ENCODE measurements around the gene OR5M3.

Gene OR5M3

DNA sequence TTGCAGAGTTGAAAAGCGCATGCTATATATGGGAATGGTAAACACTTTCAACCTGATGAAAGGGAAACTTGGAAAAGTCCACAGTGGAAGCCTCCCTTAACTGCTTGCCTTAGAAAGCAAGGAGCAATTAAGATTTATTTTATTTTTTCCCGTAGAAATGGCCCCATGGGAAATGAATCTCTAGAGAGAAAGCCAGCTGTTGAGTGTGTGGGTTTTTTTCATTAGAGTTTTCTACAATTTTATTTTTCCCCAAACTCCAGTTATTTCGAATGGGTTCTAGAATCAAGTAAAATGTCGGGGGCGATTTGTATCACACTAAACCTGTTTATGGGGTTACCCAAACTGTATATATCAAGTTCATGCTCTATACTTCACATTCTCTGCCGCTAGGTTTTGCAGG lies at the start of gene OR5M3:
Gene OR5M3, minus strand, starts transcription at position 101 of the 400 bp plus-strand sequence. CDS start 2,855 bp downstream, outside the sequence.
- Mint-ChIP-seq H3K9me3 (peaks cover 4% of the 10 kb centered on the region), H3K36me3 (ENCODE audit: low read depth) (no peaks in the 10 kb centered on the region), H3K27ac (no peak within 1 kb of the TSS), H3K27me3 (no peaks in the 10 kb centered on the region), H3K4me1 (ENCODE audit: low read depth) (no peaks in the 10 kb centered on the region), H3K4me3 (no peak within 1 kb of the TSS)

DNA sequence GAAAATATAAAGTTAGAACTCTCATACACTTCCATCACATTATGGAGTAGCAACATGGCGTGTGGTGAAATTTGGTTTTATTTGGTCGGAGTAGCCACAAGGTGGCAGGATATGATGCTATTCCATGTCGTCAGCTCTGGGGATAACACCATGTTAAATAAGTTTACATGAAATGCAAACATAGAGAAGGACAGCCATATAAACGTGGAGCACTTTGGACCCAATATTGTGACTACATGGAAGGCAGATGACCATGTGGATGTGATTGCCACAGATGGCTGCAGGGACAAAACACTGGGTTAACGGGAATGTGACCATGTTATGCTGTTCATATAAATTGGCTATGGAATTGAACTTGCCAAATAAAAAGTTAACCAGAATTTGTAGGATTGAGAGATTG lies 48.9 kb upstream of the OR5M3 start:
- H3K9me3 Mint-ChIP-seq = peaks cover 11% of the 10 kb centered on the region
- H3K4me3 Mint-ChIP-seq = no peak overlapping the region
- H3K36me3 Mint-ChIP-seq (ENCODE audit: low read depth) = no peaks in the 10 kb centered on the region
- no peaks in the 10 kb centered on the region for H3K4me1 Mint-ChIP-seq (ENCODE audit: low read depth)
- H3K27ac Mint-ChIP-seq = no peak overlapping the region
- no peaks in the 10 kb centered on the region for H3K27me3 Mint-ChIP-seq

DNA sequence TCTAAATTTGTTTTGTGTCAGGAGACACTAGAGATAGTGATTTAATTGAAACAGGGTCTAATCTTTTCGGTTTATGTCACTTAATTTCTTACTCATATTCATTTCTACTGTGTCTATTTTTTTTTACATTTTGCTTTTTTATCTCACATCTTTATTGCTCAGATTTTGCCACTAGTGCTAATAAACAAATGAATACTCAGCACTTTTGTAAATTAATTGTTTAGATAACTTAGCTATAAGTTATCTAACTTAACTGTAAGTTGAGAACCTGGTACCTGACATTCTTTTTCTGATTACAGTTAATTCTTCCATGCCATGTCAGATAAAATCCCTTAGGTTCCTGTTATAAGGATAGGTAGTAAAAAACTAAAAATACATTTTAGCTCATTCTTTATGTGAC lies 40.1 kb upstream of the OR5M3 start:
- Mint-ChIP-seq H3K36me3 (ENCODE audit: low read depth) (no peaks in the 10 kb centered on the region), H3K27ac (no peak overlapping the region), H3K4me3 (no peak overlapping the region), H3K27me3 (no peaks in the 10 kb centered on the region), H3K4me1 (ENCODE audit: low read depth) (no peaks in the 10 kb centered on the region), H3K9me3 (peaks cover 8% of the 10 kb centered on the region)

DNA sequence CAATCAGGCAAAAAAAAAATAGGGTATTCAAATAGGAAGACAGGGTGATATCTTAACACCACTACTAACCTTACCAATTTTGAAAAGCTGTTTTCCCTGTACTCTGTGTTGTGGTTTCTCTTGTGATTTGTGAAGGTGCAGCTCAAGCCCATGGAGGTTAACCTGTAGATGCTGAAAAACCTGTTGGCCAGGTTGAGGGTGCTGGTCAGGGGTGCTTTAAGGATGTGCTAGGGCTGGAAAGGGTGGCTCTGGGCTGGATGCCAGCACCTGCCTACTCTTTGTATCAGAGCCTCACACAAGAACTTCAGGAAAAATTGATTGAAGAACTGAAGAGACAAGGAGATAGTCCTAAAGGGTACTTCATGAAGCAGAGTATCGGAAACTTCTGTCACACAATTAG lies 36.3 kb upstream of the OR5M3 start:
- Mint-ChIP-seq H3K27me3 (no peaks in the 10 kb centered on the region), H3K27ac (no peak overlapping the region), H3K4me3 (no peak overlapping the region), H3K36me3 (ENCODE audit: low read depth) (no peaks in the 10 kb centered on the region), H3K9me3 (peaks cover 5% of the 10 kb centered on the region), H3K4me1 (ENCODE audit: low read depth) (no peaks in the 10 kb centered on the region)

DNA sequence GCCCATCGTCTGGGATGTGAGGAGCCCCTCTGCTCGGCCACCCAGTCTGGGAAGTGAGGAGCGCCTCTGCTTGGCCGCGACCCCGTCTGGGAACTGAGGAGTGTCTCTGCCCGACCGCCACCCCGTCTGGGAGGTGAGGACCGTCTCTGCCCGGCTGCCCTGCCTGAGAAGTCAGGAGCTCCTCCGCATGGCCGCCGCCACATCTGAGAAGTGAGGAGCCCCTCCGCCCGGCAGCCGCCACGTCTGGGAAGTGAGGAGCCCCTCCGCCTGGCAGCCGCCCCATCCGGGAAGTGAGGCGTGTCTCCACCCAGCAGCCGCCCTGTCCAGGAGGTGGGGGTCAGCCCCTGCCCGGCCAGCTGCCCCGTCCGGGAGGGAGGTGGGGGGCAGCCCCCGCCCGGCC lies 23.9 kb upstream of the OR5M3 start:
- Mint-ChIP-seq H3K36me3 (ENCODE audit: low read depth) (no peaks in the 10 kb centered on the region), H3K27me3 (no peaks in the 10 kb centered on the region), H3K9me3 (peaks cover 5% of the 10 kb centered on the region)

DNA sequence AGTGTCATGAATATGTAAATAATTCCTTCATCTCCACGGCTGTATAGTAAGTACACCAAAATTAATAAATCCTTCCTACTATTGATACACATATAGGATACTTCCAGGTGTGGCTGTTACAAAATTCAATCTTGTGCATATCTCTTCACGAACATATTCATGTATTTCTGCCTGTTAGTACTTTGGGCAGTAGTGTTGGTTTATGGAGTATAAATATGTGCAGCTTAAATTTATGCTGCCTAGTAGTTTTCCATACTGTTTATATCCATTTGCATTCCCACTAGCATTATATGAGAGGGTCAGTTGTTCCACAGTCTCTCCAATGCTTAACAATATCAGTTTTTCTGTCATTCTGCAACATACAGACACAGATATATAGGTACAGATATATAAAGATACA lies 22.0 kb upstream of the OR5M3 start:
- Mint-ChIP-seq H3K4me1 (ENCODE audit: low read depth) (no peaks in the 10 kb centered on the region), H3K9me3 (peaks cover 5% of the 10 kb centered on the region), H3K36me3 (ENCODE audit: low read depth) (no peaks in the 10 kb centered on the region), H3K4me3 (no peak overlapping the region), H3K27me3 (no peaks in the 10 kb centered on the region), H3K27ac (no peak overlapping the region)

More for the DNA sequence above, 23.9 kb upstream of the OR5M3 start:
- H3K27ac Mint-ChIP-seq = no peak overlapping the region
- no peaks in the 10 kb centered on the region for H3K4me1 Mint-ChIP-seq (ENCODE audit: low read depth)
- H3K4me3 Mint-ChIP-seq = no peak overlapping the region

DNA sequence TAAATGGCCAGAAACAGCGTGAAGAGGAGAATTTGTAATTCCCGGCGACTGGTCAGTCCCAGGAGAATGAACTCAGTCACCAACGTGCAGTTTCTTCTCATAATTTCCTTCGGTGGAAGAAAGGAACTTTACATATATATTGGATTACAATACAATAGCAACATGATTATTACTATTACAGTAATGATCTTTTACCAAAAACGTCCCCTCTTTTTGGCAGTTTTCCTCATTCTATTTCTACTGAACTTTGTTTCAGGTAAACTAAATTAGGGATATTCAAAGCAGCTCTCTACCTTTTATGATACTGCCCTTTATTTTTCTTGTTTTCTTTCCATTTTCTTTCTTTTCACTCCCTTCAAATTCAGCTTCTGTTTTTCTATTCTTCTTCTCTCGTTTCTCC lies 18.1 kb upstream of the OR5M3 start, which contains the start of gene OR5M8:
Gene OR5M8, minus strand, starts transcription at position 101 of the 400 bp plus-strand sequence. Its CDS starts 0 bp downstream, at position 101.
- Mint-ChIP-seq H3K27ac (no peak within 1 kb of the TSS), H3K4me1 (ENCODE audit: low read depth) (no peaks in the 10 kb centered on the region), H3K36me3 (ENCODE audit: low read depth) (no peaks in the 10 kb centered on the region), H3K9me3 (peaks cover 5% of the 10 kb centered on the region), H3K27me3 (no peaks in the 10 kb centered on the region), H3K4me3 (no peak within 1 kb of the TSS)

DNA sequence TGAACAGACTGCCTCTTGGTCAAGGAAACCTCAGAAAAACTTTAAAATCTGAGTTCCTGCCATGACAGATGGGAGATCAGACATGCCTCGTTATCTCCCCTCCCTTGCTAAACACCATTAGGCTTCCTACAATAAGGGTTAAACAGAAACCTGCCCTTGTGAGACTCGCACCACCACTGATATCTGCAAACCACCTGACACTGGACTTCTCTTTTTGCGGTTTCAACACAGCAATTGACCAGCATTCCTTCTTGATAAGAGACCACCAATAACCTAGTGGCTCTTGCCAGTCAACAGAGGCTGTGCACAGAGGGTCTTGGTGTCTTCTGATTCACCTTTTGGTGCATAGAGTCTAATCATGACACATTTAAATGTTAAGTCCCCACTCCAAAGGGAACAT lies 13.6 kb upstream of the OR5M3 start:
- Mint-ChIP-seq H3K4me3 (no peak overlapping the region), H3K9me3 (peaks cover 8% of the 10 kb centered on the region), H3K36me3 (ENCODE audit: low read depth) (no peaks in the 10 kb centered on the region), H3K4me1 (ENCODE audit: low read depth) (no peaks in the 10 kb centered on the region), H3K27ac (no peak overlapping the region), H3K27me3 (no peaks in the 10 kb centered on the region)

DNA sequence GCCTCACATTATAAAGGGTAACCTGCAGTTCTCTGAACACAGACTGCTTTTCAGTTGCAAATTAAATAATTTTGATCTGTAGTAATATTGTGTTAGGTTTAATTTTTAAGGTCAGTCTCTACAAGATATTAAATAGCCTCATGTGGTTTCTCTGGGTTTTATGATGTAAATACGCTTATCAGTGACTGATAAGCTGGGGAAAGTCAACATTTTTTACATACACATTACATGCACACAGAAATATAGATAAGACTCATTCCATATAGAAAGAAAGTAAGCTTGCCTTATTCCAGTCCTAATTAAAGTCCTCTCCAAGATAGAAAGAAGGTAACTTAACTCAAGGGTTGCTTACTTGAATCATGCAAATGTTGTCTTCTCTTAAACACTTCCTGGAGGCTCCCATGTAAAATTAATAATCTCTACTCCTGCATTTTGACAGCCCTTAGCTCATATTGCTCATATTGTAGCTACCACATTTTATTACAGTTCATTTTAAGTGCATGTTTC lies 1.6 kb upstream of the OR5M3 start:
- no peak overlapping the region for H3K4me3 Mint-ChIP-seq
- H3K27ac Mint-ChIP-seq = no peak overlapping the region
- H3K27me3 Mint-ChIP-seq = no peaks in the 10 kb centered on the region
- H3K36me3 Mint-ChIP-seq (ENCODE audit: low read depth) = no peaks in the 10 kb centered on the region
- H3K9me3 Mint-ChIP-seq = peaks cover 6% of the 10 kb centered on the region
- no peaks in the 10 kb centered on the region for H3K4me1 Mint-ChIP-seq (ENCODE audit: low read depth)

DNA sequence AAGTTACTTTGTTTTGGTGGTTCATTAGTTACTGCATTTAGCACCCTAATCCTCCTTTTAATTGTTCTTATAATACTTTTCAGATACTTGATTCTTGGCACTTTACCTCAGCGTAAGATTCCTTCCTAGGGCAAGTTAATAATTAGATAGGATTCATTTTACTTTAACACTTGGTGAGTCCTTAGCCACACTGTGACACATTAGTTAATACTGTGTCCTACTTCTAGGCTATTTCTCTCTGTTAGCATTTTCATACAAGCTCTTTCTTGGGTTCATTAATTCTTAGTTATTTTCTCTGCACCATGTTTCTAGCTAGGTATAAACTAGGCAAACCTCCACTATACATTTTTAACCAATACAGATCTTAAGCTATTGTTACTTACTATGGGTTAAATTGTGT lies 16.1 kb downstream of the OR5M3 start:
- no peak overlapping the region for H3K4me3 Mint-ChIP-seq
- peaks cover 7% of the 10 kb centered on the region for H3K9me3 Mint-ChIP-seq
- H3K27me3 Mint-ChIP-seq = no peaks in the 10 kb centered on the region
- no peaks in the 10 kb centered on the region for H3K4me1 Mint-ChIP-seq (ENCODE audit: low read depth)
- no peak overlapping the region for H3K27ac Mint-ChIP-seq
- H3K36me3 Mint-ChIP-seq (ENCODE audit: low read depth) = no peaks in the 10 kb centered on the region

DNA sequence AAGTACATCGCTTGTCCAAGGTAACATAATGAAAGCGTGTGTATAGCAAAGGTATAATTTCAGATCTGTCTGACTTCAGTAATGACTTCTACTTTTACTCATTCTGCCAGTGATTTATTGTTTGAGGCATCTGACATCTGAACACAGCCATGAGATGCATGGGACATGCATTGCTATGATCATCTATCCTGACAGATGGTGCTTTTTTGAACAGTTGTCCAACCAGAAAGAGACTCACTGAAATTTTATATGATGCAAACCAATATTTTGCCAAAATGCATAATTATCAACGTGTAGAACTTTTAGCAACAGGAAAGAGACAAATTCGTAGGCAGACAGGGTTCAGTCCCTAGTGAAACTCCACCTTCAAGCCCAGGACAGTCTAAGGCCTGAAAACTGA lies 19.6 kb downstream of the OR5M3 start:
- Mint-ChIP-seq H3K27me3 (no peaks in the 10 kb centered on the region), H3K4me3 (no peak overlapping the region), H3K36me3 (ENCODE audit: low read depth) (no peaks in the 10 kb centered on the region), H3K4me1 (ENCODE audit: low read depth) (no peaks in the 10 kb centered on the region), H3K27ac (no peak overlapping the region), H3K9me3 (peaks cover 14% of the 10 kb centered on the region)

Measured in stimulated activated naive CD8-positive, alpha-beta T cell treated with anti-CD3 and anti-CD28 coated beads, Interleukin-15, Interleukin-2, amounts not matched to agents 100 ng/mL and 50 ng/mL, for 24 hours (primary cell).